ENCODE data around the gene HECA. TPM values are rescaled to one million over a fixed set of nuclear protein-coding genes. Genes with fewer than 3 reads are reported as not detected.

HECA gene
- total and polyA plus RNA-seq, 2 experiments from 2014 or later, result 8.7 to 24.4 TPM

DNA sequence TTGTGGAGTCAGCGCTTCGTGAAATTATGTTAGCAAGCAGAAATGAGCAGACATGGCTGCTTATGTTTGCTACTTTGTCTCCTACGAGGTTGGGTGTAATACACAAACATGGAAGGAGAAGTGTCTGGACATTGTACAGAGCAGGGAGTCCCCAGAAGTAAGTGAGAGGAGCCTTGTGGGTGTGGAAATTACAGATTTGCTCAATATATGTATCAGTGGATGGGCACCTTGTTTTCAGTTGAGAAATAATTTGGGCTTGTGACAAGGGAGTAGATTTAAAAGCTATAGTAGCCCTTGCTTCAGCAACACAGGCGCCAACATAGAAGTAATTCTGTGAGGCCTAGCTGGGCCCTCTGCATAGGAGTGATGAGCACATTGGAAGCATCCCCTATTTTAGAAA lies 49.2 kb downstream of the HECA start:
- Histone ChIP-seq H3K27me3 (no peaks in the 10 kb centered on the region), H3K36me3 (no peaks in the 10 kb centered on the region), H3K4me1 (ENCODE audit: low read depth) (no peaks in the 10 kb centered on the region), H3K9me3 (ENCODE audit: low read depth) (no peaks in the 10 kb centered on the region), H3K4me3 (no peak overlapping the region), H3K27ac (no peak overlapping the region)
- no peak for DNase-seq (ENCODE audit: low read depth in 1 of 2, low spot score in 1 of 2)
- TF ChIP-seq, protein P1, sequence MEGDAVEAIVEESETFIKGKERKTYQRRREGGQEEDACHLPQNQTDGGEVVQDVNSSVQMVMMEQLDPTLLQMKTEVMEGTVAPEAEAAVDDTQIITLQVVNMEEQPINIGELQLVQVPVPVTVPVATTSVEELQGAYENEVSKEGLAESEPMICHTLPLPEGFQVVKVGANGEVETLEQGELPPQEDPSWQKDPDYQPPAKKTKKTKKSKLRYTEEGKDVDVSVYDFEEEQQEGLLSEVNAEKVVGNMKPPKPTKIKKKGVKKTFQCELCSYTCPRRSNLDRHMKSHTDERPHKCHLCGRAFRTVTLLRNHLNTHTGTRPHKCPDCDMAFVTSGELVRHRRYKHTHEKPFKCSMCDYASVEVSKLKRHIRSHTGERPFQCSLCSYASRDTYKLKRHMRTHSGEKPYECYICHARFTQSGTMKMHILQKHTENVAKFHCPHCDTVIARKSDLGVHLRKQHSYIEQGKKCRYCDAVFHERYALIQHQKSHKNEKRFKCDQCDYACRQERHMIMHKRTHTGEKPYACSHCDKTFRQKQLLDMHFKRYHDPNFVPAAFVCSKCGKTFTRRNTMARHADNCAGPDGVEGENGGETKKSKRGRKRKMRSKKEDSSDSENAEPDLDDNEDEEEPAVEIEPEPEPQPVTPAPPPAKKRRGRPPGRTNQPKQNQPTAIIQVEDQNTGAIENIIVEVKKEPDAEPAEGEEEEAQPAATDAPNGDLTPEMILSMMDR (IDR thresholded peaks at IDR 0.05; ENCODE audit: low read depth, low read length), result no peak

GRCh38 chr6:139184459-139184858 lies 49.6 kb downstream of the HECA start:
- TF ChIP-seq, protein P1 (IDR thresholded peaks at IDR 0.05; ENCODE audit: low read depth, low read length), result no peak
- H3K36me3 ChIP-seq, result no peaks in the 10 kb centered on the region
- H3K4me3 ChIP-seq, result no peak overlapping the region
- no peak for DNase-seq (ENCODE audit: low read depth in 1 of 2, low spot score in 1 of 2)
- H3K27ac ChIP-seq, result no peak overlapping the region
- no peaks in the 10 kb centered on the region for H3K9me3 ChIP-seq (ENCODE audit: low read depth)
- H3K4me1 ChIP-seq (ENCODE audit: low read depth), result no peaks in the 10 kb centered on the region
- H3K27me3 ChIP-seq, result no peaks in the 10 kb centered on the region

DNA sequence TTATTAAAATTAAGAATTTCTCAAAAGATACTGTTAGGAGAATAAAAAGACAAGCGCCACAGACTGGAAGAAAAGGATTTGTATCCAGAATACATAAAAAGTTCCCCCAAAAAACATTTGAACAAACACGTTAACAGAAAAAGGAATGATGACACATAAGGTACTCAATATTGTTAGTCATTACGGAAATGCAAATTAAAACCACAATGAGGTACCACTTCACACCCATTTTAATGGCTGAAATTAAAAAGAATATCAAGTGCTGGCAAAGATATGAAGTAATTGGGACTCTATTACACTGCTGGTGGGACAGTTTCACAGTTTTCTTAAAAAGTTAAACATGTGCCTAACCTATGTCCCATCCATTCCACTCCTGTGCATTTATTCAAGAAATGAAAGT lies 51.4 kb downstream of the HECA start:
- Histone ChIP-seq H3K36me3 (no peaks in the 10 kb centered on the region), H3K4me3 (no peak overlapping the region), H3K27ac (no peak overlapping the region), H3K27me3 (no peaks in the 10 kb centered on the region), H3K9me3 (ENCODE audit: low read depth) (no peaks in the 10 kb centered on the region), H3K4me1 (ENCODE audit: low read depth) (no peaks in the 10 kb centered on the region)
- DNase-seq (ENCODE audit: low read depth in 1 of 2, low spot score in 1 of 2), result no peak
- TF ChIP-seq, protein P1 (IDR thresholded peaks at IDR 0.05; ENCODE audit: low read depth, low read length), result no peak

DNA sequence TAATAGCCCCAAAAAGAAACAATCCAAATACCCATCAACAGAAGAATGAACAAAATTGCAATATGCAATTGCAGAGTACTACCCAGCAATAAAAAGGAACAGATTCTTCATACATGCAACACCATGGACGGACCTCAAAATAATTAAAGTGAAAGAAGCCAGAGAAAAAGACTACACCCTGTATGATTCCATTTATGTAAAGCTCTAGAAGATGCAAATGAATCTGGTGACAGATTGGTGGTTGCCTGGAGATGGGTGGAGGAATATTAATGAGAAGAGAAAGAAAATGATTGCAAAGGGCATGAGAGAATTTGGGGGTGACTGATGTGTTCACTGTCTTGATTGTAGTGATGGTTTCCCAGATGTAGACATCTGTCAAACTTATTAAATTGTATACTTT lies 51.8 kb downstream of the HECA start:
- H3K27ac ChIP-seq, result no peak overlapping the region
- TF ChIP-seq, protein P1 (IDR thresholded peaks at IDR 0.05; ENCODE audit: low read depth, low read length), result no peak
- H3K36me3 ChIP-seq, result no peaks in the 10 kb centered on the region
- H3K4me1 ChIP-seq (ENCODE audit: low read depth), result no peaks in the 10 kb centered on the region
- H3K27me3 ChIP-seq, result no peaks in the 10 kb centered on the region
- H3K9me3 ChIP-seq (ENCODE audit: low read depth), result no peaks in the 10 kb centered on the region
- DNase-seq (ENCODE audit: low read depth in 1 of 2, low spot score in 1 of 2), result no peak
- H3K4me3 ChIP-seq, result no peak overlapping the region

GRCh38 chr6:139187489-139187888 lies 52.6 kb downstream of the HECA start:
- Histone ChIP-seq H3K9me3 (ENCODE audit: low read depth) (no peaks in the 10 kb centered on the region), H3K27ac (no peak overlapping the region), H3K4me3 (no peak overlapping the region), H3K27me3 (no peaks in the 10 kb centered on the region), H3K36me3 (no peaks in the 10 kb centered on the region), H3K4me1 (ENCODE audit: low read depth) (no peaks in the 10 kb centered on the region)
- TF ChIP-seq, protein P1 (IDR thresholded peaks at IDR 0.05; ENCODE audit: low read depth, low read length), result no peak
- DNase-seq (ENCODE audit: low read depth in 1 of 2, low spot score in 1 of 2), result no peak

GRCh38 chr6:139189665-139190064 lies 54.8 kb downstream of the HECA start:
- Histone ChIP-seq H3K4me1 (ENCODE audit: low read depth) (no peaks in the 10 kb centered on the region), H3K27ac (no peak overlapping the region), H3K9me3 (ENCODE audit: low read depth) (no peaks in the 10 kb centered on the region), H3K27me3 (no peaks in the 10 kb centered on the region), H3K4me3 (no peak overlapping the region), H3K36me3 (no peaks in the 10 kb centered on the region)
- TF ChIP-seq, protein P1 (IDR thresholded peaks at IDR 0.05; ENCODE audit: low read depth, low read length), result no peak
- no peak for DNase-seq (ENCODE audit: low read depth in 1 of 2, low spot score in 1 of 2)

All from cardiac muscle cell (in vitro differentiated cells and primary cell).